Left lobe of liver (tissue), 2 donors: ENCODE data around the gene BEST3. TPM values are rescaled to one million over a fixed set of nuclear protein-coding genes. Genes with fewer than 3 reads are reported as not detected.

Experiments
- ATAC-seq: fragments of 200-7000 bp; cut with Tn5 transposase; one replicate; pipeline ENCODE4 v1.9.1; 2020; ENCODE audit warnings: mild to moderate bottlenecking, moderate library complexity
- DNase-seq: peaks from one replicate; pipeline ENCODE4 v3.0.0-alpha.2; 2020; ENCODE audit warnings: low spot score
- total RNA-seq: library from RNA; stranded (reverse); gene quantifications from one replicate; pipeline ENCODE4 v1.2.1, GENCODE V29; 2021
- donor health status: DM: no; HTN: no; CAD: no; lungs with moderate emphysema.
- donor health status: DM: no; HTN: yes; CAD: no.

Gene BEST3
- total RNA-seq, 1 donor from 2014 or later: not detected

DNA sequence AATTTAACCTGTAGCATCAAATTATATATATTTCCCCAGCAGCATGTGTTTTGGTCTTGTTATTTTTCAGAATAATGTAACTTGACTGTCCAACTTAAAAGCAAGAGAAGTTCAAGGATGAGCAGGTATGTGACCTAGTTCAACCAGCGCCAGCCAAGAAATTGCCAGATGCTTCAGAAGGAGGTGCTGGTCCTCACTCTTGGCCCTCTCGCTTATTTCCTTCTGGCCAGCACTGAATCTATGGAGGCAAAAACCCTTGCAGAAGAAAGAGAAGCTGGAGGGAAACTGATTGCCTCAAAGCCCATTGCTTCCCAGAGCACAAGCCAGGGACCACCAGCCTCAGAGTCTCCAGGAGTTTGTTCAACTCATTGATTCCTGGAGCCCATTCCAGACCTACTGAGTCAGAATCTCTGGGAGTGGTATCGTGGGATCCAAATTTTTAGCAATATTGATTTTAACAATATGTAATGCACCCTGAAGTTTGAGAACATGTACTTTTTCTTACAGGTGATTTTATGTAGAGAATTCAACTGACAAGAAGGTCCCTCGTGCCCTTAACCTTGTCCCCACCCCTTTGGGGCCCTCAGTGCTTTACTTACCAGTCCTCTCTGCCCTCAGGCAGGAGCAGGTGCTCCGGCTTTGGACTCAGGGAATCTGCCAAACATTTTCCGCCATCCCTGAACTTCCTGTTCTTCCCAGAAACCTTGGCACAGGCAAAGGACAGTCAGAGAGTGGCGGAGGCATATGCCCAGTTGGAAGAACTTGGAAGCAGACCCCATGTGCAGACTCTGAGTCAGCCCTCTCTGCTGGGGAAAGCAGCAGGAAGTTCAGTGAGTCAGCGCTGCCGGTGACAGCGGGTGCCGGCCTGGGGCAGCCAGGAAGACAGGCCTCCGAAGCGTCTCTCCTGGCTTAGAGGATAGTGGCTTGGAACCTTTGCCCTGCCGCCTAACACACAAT lies 10.4 kb downstream of the BEST3 start:
- no peak for DNase-seq

DNA sequence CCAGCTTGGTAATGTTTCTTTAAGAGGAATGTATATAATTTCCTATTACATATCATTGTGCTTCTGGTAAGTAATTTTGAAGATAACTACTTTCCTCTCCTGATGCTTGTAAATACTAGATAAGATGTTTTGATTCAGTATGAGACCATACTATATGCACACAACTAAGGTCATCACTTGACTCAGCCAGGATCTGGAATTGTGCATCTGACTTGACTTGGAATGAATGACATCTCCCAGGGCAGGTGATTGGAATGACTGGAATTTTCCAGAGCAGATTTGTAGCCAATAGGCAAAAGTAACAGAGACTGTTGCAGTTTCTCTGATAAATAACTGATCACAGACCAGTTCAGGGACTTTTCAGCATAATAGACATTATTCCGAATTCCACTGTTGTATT lies 11.1 kb downstream of the BEST3 start:
- DNase-seq (no peak), ATAC-seq (no peak)

More for the DNA sequence above, 10.4 kb downstream of the BEST3 start:
- ATAC-seq: peak; percentile 60

DNA sequence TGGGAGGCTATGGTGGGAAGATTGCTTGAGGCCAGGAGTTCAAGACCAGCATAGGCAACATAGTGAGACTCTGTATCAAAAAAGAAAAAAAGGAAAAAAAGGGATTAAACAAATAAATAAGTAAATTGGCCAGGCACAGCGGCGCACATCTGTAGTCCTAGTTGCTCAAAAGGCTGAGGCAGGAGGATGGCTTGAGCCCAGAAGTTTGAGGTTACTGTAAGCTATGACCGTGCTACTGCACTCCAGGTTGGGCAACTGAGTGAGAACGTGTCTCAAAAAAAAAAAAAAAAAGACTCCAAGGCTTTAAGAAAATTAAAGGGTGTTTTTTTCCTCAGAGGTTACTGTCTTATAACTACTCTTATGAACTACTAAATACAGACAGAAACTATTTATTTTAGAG lies 11.7 kb downstream of the BEST3 start:
- ATAC-seq: no peak
- DNase-seq: no peak

DNA sequence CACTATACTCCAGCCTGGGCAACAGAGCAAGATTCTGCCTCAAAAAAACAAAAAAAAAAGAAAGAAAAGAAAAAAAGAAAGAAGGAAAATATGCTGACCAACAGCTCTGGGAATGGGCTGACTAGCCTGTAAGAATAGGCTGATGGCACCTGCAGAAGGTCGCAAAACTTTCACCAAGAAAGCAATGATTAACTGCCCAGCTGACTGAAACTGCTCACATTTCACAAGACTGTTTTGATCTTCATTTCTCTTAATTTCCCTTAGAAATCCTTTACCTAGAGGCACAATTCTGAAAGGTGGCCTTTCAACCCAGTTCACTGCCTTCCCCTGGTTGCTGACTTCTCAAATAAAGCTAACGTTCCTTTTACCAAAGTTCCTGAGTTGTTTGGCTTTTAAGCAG lies 12.4 kb downstream of the BEST3 start:
- DNase-seq (no peak), ATAC-seq (peak; percentile 59)

GRCh38 chr12:69685810-69686209 lies 13.3 kb downstream of the BEST3 start:
- ATAC-seq: no peak
- DNase-seq: no peak

GRCh38 chr12:69684466-69684865 lies 14.6 kb downstream of the BEST3 start:
- DNase-seq: no peak
- no peak for ATAC-seq

DNA sequence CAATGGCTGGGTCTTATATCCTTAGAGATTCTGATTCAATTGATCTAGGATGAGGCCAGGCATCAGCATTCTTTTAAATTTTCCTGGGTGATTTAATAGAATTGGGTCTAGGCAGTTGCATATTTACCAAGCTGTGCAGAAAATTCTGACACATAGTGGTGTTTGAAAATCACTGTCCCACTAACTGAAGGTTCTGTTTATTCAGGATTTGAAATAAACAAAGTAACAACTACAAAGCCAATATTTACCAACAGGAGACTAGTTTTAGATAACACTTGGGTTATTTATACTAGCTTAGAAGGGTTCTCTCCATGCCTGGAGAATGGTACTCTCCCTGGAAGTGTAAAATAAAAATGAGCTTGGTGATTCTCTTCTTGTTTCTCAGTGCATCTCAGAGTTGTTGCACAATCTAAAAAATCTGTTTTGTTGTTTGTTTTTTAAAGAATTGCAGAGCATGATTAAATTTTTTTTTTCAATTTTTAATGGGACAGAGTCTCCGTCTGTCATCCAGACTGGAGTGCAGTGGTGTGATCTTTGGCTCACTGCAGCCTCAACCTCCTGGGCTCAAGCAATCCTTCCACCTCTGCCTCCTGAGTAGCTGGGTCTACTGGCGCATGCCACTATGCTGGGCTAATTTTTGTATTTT lies 16.9 kb downstream of the BEST3 start:
- DNase-seq: no peak
- peak; percentile 64 for ATAC-seq

DNA sequence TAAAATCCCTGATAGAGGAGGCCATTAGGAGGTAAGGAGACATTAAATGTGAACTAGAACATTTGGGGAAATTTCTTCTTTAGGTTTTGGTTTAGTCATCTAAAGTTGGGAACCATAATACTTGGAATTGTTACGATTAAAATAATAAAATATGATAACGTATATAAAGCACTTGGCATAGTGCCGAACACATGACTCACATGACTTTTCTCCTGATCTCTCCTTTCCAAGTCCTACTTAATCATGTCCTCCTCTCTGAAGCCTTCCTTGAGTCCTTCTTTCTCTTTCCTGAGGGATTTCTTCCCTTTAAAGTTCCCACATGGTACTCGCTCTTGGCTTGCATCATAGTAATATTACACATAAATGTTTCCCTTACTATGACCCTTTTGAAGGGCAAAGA lies 20.0 kb downstream of the BEST3 start:
- no peak for DNase-seq
- ATAC-seq: no peak

DNA sequence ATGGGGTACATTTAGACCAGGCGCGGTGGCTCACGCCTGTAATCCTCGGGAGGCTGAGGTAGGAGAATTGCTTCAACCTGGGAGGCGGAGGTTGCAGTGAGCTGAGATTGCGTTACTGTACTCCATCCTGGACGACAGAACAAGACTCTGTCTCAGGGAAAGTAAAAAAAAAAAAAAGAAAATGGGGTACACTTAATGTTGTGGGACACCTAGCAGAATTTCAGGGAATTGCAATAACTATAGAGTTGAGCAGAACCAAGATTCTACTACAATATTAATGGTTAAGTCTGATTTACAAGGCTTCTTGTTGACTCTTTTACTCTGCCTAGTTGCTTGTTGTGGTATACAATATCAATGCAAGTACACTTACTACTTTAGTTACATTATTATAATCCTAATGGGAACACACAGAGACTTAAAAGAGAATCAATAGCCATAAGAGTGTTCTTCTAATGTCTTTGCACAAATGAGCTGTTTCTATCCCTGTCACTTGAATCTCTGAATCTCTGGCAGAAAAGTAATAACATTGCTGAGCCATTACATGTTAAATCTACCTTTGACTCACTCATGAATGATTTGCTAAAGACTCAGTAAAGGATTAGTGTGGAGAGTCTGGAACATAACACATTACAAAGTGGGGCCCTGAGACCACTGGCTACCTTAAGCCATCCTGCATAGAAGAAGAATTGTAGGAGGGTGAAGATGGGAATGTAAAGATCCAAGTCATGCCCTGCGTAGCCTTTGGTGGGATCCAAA lies 22.7 kb downstream of the BEST3 start:
- ATAC-seq: no peak
- DNase-seq: no peak

GRCh38 chr12:69672195-69672594 lies 26.9 kb downstream of the BEST3 start:
- DNase-seq (no peak), ATAC-seq (no peak)

GRCh38 chr12:69671597-69671996 lies 27.5 kb downstream of the BEST3 start:
- ATAC-seq (no peak), DNase-seq (no peak)

- ATAC-seq (no peak), DNase-seq (no peak)
Observed at GRCh38 chr12:69666798-69667197, 32.3 kb downstream of the BEST3 start.

DNA sequence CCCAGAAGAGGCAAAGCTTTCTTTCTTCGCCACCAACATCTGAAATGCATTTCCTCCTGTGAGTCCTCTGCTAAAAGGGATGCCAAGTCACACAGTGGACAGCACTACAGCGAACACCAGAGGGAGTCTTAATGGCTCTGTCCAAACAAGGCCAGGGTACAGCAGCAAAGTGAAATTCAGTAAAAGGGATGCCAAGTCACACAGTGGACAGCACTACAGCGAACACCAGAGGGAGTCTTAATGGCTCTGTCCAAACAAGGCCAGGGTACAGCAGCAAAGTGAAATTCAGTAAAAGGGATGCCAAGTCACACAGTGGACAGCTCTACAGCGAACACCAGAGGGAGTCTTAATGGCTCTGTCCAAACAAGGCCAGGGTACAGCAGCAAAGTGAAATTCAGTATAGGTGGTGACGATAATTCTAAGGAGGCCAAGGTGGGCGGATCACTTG lies 34.1 kb downstream of the BEST3 start:
- ATAC-seq (peak; percentile 97), DNase-seq (peak; percentile 53)

DNA sequence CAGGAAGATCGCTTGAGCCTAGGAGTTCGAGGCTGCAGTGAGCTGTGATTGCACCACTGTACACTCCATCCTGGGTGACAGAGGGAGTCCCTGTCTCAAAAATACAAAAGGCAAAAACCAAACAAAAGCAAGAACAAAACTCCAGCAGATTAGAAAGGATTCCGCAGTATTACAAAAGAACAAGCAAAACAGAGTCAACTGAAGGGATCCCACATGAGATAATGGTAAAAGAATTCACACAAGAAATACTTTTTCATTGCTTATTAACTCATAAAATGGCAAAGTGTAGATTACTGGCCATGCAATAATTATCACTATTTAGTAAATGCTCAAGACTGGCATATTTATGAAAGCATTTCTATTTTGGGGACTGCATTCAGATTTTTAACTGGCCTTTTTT lies 35.4 kb downstream of the BEST3 start:
- no peak for ATAC-seq

DNA sequence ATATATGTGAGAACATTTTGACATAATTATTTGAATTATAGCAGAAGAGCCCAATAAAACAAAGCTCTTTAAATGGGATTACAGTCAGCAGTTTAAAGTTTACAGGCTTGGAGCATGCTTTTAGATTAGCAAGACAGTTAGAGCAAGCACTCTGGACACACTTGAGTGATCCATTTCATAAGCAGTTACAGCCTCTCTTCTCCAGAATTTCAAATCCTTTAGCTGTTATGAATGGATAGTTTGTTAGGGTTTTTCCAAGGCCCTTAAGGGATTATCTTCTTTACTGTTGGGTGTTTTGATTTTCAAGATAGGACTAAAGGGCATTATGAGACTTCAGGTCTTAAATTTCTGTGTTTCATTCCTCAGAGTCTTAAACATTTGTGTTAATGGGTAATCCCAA lies 36.3 kb downstream of the BEST3 start:
- no peak for DNase-seq
- ATAC-seq: no peak

More for the DNA sequence above, 35.4 kb downstream of the BEST3 start:
- no peak for DNase-seq

GRCh38 chr12:69661386-69661785 lies 37.7 kb downstream of the BEST3 start:
- DNase-seq (no peak), ATAC-seq (no peak)

- ATAC-seq: no peak
- DNase-seq: no peak
Observed at GRCh38 chr12:69660164-69660863, 38.8 kb downstream of the BEST3 start.

DNA sequence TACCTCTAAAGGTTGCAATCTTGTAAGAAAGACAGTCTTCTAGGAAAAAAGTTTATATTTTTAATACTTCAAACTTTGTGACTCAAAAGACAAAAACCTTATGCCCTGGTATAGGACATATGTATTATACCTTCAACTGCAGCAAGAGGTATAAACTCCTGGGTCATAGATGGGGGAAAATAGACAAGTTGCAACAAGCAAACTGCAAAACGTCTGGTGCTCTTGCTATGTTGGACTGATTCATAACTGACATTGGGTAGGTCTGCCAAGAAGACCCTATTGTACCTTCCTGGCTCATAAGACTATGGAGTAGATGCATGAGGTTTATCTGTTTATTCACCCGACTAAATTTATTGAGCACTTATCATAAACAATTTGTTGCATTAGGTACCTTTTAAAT lies 40.9 kb downstream of the BEST3 start:
- DNase-seq (no peak), ATAC-seq (no peak)

DNA sequence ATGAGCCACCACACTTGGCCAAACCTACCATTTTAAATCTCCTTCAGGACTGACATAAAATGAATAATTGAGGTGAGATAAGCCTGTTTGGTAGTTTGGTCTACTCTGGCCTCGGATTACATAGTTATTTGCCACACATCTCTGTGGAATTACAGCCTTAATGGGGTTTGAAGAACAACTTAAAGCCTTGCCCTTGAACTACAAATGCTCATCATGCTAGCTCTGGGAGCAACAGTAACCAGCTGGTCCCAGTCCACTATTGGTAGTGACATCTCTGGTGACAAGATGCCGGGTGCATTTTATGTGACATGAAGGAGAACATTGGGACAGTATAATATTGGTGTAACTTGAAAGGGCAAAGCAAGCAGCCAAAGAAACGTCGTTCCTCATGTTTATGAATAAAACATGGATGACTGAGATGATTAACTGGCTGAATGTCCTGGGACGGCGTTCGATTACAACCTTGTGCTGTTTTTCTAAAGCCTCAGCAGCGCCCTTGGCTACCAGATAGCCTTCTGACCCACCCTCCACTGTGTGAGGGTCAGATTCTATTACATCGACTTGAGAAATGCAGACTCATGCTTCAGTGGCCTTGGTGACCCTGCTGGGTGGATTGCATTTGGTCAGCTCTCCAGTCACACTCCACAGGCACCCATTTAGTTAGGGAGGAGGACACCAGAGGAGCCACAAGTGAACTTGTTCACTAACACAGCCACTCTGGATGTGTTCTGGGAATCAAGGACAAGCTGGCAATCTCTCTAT lies 41.5 kb downstream of the BEST3 start:
- ATAC-seq: peak; percentile 29
- no peak for DNase-seq
